Neural progenitor cell (in vitro differentiated cells): ENCODE results near the gene TAF9B. TPM values are rescaled to one million over a fixed set of nuclear protein-coding genes. Genes with fewer than 3 reads are reported as not detected.
A peak's percentile ranks its signal among the peaks of the same experiment; 100 is the strongest.

ENCODE experiments used
- DNase-seq: peaks from one replicate; pipeline ENCODE4 v3.0.0-alpha.2; 2016; ENCODE audit warnings: low spot score
- H2AFZ ChIP-seq: fragments of 200-600 bp; sonication (generic); replicated peaks from 2 replicates; pipeline ENCODE4 v1.6.1; 2016; ENCODE audit warnings: antibody characterized with exemption
- H3F3A ChIP-seq: fragments of 200-600 bp; sonication (generic); 2 replicates; pipeline ENCODE4 v1.6.1; 2016; ENCODE audit warnings: antibody characterized with exemption, low read depth
- H3K27ac ChIP-seq: fragments of 200-600 bp; sonication (generic); 2 replicates; pipeline ENCODE4 v1.5.1; 2016; ENCODE audit warnings: mild to moderate bottlenecking
- H3K27me3 ChIP-seq: fragments of 200-600 bp; sonication (generic); 2 replicates; pipeline ENCODE4 v1.6.1; 2016; ENCODE audit warnings: mild to moderate bottlenecking, moderate library complexity
- H3K36me3 ChIP-seq: fragments of 200-600 bp; sonication (generic); 2 replicates; pipeline ENCODE4 v1.5.1; 2016
- H3K4me1 ChIP-seq: fragments of 200-600 bp; sonication (generic); 2 replicates; pipeline ENCODE4 v1.6.1; 2016; ENCODE audit warnings: mixed run types
- H3K4me2 ChIP-seq: fragments of 200-600 bp; sonication (generic); 2 replicates; pipeline ENCODE4 v1.6.1; 2016
- H3K4me3 ChIP-seq: fragments of 200-600 bp; sonication (generic); 2 replicates; pipeline ENCODE4 v1.5.1; 2016
- H3K79me2 ChIP-seq: fragments of 200-600 bp; sonication (generic); 2 replicates; pipeline ENCODE4 v1.6.1; 2016; ENCODE audit warnings: low read depth
- H3K9ac ChIP-seq: fragments of 200-600 bp; sonication (generic); 2 replicates; pipeline ENCODE4 v1.6.1; 2016
- H3K9me3 ChIP-seq: fragments of 200-600 bp; sonication (generic); 2 replicates; pipeline ENCODE4 v1.5.1; 2016; ENCODE audit warnings: low read depth
- H4K20me1 ChIP-seq: fragments of 200-600 bp; sonication (generic); 2 replicates; pipeline ENCODE4 v1.6.1; 2016; ENCODE audit warnings: low read depth
- H3K27ac Mint-ChIP-seq: 3 replicates; pipeline ENCODE4 v1.8.0; 2021; ENCODE audit warnings: mixed read lengths
- H3K27me3 Mint-ChIP-seq: 2 replicates; pipeline ENCODE4 v1.8.0; 2022; ENCODE audit warnings: low read depth, mild to moderate bottlenecking, inconsistent platforms, moderate library complexity, mixed read lengths; ENCODE audit not compliant: insufficient read depth
- H3K36me3 Mint-ChIP-seq: 3 replicates; pipeline ENCODE4 v1.8.0; 2021; ENCODE audit warnings: mixed read lengths
- H3K4me1 Mint-ChIP-seq: 3 replicates; pipeline ENCODE4 v1.8.0; 2021; ENCODE audit warnings: mixed read lengths
- H3K4me3 Mint-ChIP-seq: 3 replicates; pipeline ENCODE4 v1.8.0; 2021; ENCODE audit warnings: mild to moderate bottlenecking, moderate library complexity, mixed read lengths
- H3K9me3 Mint-ChIP-seq: 3 replicates; pipeline ENCODE4 v1.8.0; 2020; ENCODE audit warnings: mixed read lengths
- CTCF ChIP-seq: fragments of 200-600 bp; sonication (generic); IDR thresholded peaks from 2 replicates; pipeline ENCODE4 v1.5.1; 2017; ENCODE audit warnings: antibody characterized with exemption, mild to moderate bottlenecking
- EZH2 ChIP-seq: fragments of 200-600 bp; sonication (generic); IDR thresholded peaks from 2 replicates; pipeline ENCODE4 v1.6.1; 2017; ENCODE audit warnings: antibody characterized with exemption, mild to moderate bottlenecking, moderate library complexity
- EZH2phosphoT487 ChIP-seq: fragments of 200-600 bp; sonication (generic); IDR thresholded peaks from 2 replicates; pipeline ENCODE4 v1.6.1; 2017; ENCODE audit warnings: antibody characterized with exemption
- total RNA-seq: library from RNA; depleted of rRNA; stranded (reverse); fragments of >200 nt; gene quantifications from 2 replicates; pipeline ENCODE4 v1.2.3, GENCODE V29; 2015; ENCODE audit warnings: low replicate concordance

TAF9B gene
- total RNA-seq, 1 donor from 2014 or later = 103 TPM

GRCh38 chrX:78105944-78106650 is 33.4 kb downstream of the TAF9B start:
- Mint-ChIP-seq H3K36me3 (peaks cover 19% of the 10 kb centered on the region), H3K4me3 (peak overlapping the region; percentile 90), H3K9me3 (peaks cover 20% of the 10 kb centered on the region), H3K27me3 (peaks cover 4% of the 10 kb centered on the region), H3K4me1 (peaks cover 24% of the 10 kb centered on the region), H3K27ac (no peak overlapping the region)
- DNase-seq = no peak
- Histone ChIP-seq H3K4me1 (peaks cover 14% of the 10 kb centered on the region), H3K36me3 (peaks cover 7% of the 10 kb centered on the region), H3K4me3 (peak overlapping the region; percentile 62), H3K9ac (no peak overlapping the region), H3F3A (peaks cover 15% of the 10 kb centered on the region), H3K4me2 (peak overlapping the region; percentile 88), H3K9me3 (peaks cover 5% of the 10 kb centered on the region), H4K20me1 (peaks cover 64% of the 10 kb centered on the region), H3K27ac (no peak overlapping the region), H3K27me3 (no peaks in the 10 kb centered on the region), H2AFZ (no peak overlapping the region), H3K79me2 (peaks cover 70% of the 10 kb centered on the region)
- TF ChIP-seq EZH2phosphoT487 = no peak
- TF ChIP-seq CTCF = no peak
- no peak for TF ChIP-seq EZH2

- H3K36me3 ChIP-seq = peaks cover 7% of the 10 kb centered on the region
- H3K4me2 ChIP-seq = peak overlapping the region; percentile 88
- Mint-ChIP-seq H3K9me3 (peaks cover 23% of the 10 kb centered on the region), H3K4me1 (peaks cover 24% of the 10 kb centered on the region), H3K27ac (no peak overlapping the region), H3K4me3 (peak overlapping the region; percentile 90), H3K27me3 (peaks cover 4% of the 10 kb centered on the region), H3K36me3 (peaks cover 16% of the 10 kb centered on the region)
- TF ChIP-seq CTCF (no peak), EZH2 (no peak), EZH2phosphoT487 (no peak)
- peaks cover 55% of the 10 kb centered on the region for H3K79me2 ChIP-seq
- peak; percentile 32 for DNase-seq
- H3K27me3 ChIP-seq = no peaks in the 10 kb centered on the region
- no peak overlapping the region for H2AFZ ChIP-seq
- peak overlapping the region; percentile 62 for H3K4me3 ChIP-seq
- peaks cover 15% of the 10 kb centered on the region for H3F3A ChIP-seq
- peak overlapping the region; percentile 83 for H3K27ac ChIP-seq
- H3K4me1 ChIP-seq = peaks cover 14% of the 10 kb centered on the region
- H4K20me1 ChIP-seq = peaks cover 49% of the 10 kb centered on the region
- peaks cover 5% of the 10 kb centered on the region for H3K9me3 ChIP-seq
- peak overlapping the region; percentile 64 for H3K9ac ChIP-seq
Observed at GRCh38 chrX:78104447-78105176, 34.8 kb downstream of the TAF9B start.

- Histone ChIP-seq H2AFZ (no peak within 1 kb of the TSS), H3K27me3 (no peaks in the 10 kb centered on the region), H3K9me3 (peaks cover 5% of the 10 kb centered on the region), H3K36me3 (peaks cover 7% of the 10 kb centered on the region), H3K27ac (peak within 1 kb of the TSS; percentile 83), H3K79me2 (peaks cover 48% of the 10 kb centered on the region), H4K20me1 (peaks cover 41% of the 10 kb centered on the region), H3K4me3 (peak within 1 kb of the TSS; percentile 62), H3K4me2 (peak within 1 kb of the TSS; percentile 88), H3K4me1 (peaks cover 14% of the 10 kb centered on the region), H3K9ac (peak within 1 kb of the TSS; percentile 64), H3F3A (peaks cover 15% of the 10 kb centered on the region)
- Mint-ChIP-seq H3K27ac (peak within 1 kb of the TSS; percentile 67), H3K4me1 (peaks cover 24% of the 10 kb centered on the region), H3K36me3 (peaks cover 15% of the 10 kb centered on the region), H3K9me3 (peaks cover 23% of the 10 kb centered on the region), H3K27me3 (peaks cover 4% of the 10 kb centered on the region), H3K4me3 (peak within 1 kb of the TSS; percentile 90)
- TF ChIP-seq EZH2phosphoT487 (no peak), EZH2 (no peak), CTCF (no peak)
- peak; percentile 94 for DNase-seq
Observed at GRCh38 chrX:78103623-78104446, 35.6 kb downstream of the TAF9B start, which contains the start of gene PGK1. TSS of gene PGK1 (plus strand) at chrX:78104248. CDS start at chrX:78104341, 93 bp downstream.
